ENCODE results near the gene FBXL17.

The FBXL17 gene

DNA sequence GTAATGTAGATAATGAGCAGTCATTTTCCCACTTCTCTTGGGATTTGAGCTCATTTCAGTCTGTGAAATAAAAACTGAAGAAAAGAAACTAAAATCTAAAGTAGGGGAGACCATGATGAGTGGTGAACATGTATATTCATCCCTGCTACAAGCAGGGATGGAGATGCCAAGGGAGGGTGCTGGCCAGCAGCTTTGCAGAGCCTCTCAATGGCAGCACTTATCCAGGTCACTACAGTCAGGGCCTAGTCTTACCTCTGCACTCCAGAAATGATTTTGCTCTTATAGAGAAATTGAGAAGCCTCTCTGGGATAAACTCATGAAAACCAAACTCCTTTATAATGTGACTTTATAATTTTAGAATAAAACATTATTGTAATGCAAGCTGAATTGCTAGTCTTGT, 317.6 kb downstream of the FBXL17 start:
- in situ Hi-C loops (cut with MboI; ENCODE audit: low sequenced_read_pairs, unreplicated experiment) = no loop called here
- TF ChIP-seq, protein P1, sequence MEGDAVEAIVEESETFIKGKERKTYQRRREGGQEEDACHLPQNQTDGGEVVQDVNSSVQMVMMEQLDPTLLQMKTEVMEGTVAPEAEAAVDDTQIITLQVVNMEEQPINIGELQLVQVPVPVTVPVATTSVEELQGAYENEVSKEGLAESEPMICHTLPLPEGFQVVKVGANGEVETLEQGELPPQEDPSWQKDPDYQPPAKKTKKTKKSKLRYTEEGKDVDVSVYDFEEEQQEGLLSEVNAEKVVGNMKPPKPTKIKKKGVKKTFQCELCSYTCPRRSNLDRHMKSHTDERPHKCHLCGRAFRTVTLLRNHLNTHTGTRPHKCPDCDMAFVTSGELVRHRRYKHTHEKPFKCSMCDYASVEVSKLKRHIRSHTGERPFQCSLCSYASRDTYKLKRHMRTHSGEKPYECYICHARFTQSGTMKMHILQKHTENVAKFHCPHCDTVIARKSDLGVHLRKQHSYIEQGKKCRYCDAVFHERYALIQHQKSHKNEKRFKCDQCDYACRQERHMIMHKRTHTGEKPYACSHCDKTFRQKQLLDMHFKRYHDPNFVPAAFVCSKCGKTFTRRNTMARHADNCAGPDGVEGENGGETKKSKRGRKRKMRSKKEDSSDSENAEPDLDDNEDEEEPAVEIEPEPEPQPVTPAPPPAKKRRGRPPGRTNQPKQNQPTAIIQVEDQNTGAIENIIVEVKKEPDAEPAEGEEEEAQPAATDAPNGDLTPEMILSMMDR (IDR thresholded peaks at IDR 0.05; ENCODE audit: borderline replicate concordance, control extremely low read depth, extremely low read depth, insufficient read depth, missing control alignments) = no peak
- DNase-seq (ENCODE audit: low spot score) = no peak

DNA sequence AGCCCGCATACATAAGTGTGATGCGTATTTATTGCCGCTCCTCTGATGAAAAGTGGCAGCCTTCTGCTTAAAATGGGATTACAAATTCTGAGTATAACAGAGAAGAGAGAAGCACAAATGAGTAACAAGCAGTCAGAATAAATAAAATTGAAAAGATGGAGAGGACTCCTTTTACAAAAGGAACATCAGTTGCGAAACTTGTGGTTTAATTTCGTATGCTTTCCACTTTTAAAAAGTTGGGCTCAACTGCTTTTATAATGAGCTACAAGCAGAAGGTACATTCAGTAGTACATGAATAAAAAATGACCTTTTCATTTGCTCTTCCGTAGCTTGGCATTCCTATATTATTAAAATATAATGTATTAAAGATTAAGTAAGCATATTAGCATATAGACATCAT, 320.0 kb downstream of the FBXL17 start:
- in situ Hi-C loops (cut with MboI; ENCODE audit: low sequenced_read_pairs, unreplicated experiment) = no loop called here
- DNase-seq (ENCODE audit: low spot score) = no peak
- TF ChIP-seq, protein P1 (IDR thresholded peaks at IDR 0.05; ENCODE audit: borderline replicate concordance, control extremely low read depth, extremely low read depth, insufficient read depth, missing control alignments) = no peak

DNA sequence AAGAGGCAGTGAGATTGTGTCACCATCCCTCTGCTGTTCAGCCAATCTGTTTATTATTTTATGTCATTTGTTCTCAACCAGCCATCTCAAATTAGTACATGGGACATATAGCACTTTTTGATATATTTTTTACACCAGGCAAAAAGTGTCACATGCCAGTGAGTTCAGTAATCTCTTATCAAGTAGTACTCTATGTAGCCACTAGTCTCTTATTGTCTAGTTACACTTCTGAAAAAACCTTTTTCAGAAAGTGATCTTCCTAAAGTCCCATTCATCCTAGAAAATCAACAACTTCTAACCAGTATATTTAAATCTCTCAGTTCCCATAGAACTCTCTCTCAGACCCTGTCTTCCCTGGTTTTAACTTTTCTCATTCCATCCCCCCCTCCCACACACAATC, 321.6 kb downstream of the FBXL17 start:
- DNase-seq (ENCODE audit: low spot score) = no peak
- in situ Hi-C loops (cut with MboI; ENCODE audit: low sequenced_read_pairs, unreplicated experiment) = no loop called here
- TF ChIP-seq, protein P1 (IDR thresholded peaks at IDR 0.05; ENCODE audit: borderline replicate concordance, control extremely low read depth, extremely low read depth, insufficient read depth, missing control alignments) = no peak

DNA sequence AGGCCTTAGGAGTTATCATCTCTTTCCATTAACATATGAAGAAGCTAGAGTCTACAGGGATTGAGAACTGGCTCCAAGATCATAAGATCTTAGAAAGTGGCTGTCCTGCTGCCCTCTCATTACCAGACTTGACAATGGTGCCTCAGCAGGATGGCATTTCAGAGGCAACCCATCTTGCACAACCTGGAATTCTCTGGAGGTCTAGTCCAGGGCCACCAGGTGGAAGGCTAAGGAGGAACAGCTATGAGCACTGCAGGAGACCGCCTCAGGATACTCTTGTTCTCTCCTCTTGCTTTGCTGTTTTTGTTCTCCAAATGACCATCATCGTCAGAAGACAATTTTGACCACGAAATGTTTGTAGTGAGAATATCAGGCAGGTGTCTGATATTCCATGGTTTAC, 322.6 kb downstream of the FBXL17 start:
- no peak for DNase-seq (ENCODE audit: low spot score)
- in situ Hi-C loops (cut with MboI; ENCODE audit: low sequenced_read_pairs, unreplicated experiment) = no loop called here
- TF ChIP-seq, protein P1 (IDR thresholded peaks at IDR 0.05; ENCODE audit: borderline replicate concordance, control extremely low read depth, extremely low read depth, insufficient read depth, missing control alignments) = no peak

DNA sequence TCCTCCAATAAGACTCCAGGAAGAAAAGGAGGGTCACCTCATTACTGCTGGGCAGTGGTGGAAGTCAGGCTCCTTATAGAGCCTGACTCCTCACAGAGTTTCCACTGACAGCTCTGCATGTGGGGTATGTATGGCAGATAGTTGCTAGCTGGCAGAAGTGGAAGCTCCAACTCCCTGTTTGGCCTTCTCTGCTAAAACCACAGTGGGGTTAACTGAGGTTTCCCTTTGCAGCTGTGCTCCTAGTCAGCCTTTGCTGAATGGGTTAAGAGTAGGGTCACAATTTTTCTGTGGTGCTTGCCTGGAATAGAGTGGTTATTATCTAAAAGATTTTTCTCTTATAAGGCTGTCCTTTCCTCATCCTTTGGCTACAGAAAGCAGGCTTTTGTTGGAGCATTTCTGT, 327.5 kb downstream of the FBXL17 start:
- no peak for DNase-seq (ENCODE audit: low spot score)
- in situ Hi-C loops (cut with MboI; ENCODE audit: low sequenced_read_pairs, unreplicated experiment) = no loop called here
- TF ChIP-seq, protein P1 (IDR thresholded peaks at IDR 0.05; ENCODE audit: borderline replicate concordance, control extremely low read depth, extremely low read depth, insufficient read depth, missing control alignments) = no peak

DNA sequence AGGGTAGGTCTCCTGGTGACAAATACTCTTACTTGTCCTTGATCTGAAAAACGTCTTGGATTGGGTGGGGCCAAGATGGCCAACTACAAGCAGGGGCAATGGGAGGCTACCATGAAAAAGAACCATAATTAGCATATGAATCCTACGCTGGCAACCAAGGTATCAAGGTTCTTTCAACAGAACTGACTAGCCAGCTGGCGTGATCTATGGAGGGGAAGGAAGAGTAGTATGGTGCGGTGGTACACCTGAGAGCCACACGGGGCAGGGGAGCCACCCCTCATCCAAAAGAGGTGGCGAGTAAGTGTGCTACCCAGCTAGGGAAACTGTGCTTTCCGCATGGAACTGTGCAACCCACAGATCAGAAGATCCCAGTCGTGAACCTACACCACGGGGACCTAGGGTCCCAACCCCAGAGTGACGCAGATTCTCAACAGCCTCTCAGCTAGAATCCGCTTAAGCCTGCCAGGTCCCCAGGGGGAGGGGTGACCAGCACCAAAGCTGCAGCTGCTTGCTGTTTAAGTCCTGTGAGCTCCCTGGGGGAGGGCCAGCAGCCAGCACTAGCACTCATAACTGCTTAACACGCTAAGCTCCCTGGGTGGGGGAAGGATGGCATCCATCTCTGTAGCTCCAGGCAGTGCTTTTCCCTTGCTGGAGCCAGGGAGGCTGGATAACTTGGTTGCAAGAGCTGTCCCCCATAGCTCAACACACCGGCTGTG, 334.8 kb downstream of the FBXL17 start:
- in situ Hi-C loops (cut with MboI; ENCODE audit: low sequenced_read_pairs, unreplicated experiment) = no loop called here
- DNase-seq (ENCODE audit: low spot score) = no peak
- TF ChIP-seq, protein P1 (IDR thresholded peaks at IDR 0.05; ENCODE audit: borderline replicate concordance, control extremely low read depth, extremely low read depth, insufficient read depth, missing control alignments) = no peak

Measured in GM13976 (cell line).